Measurements from ENCODE around the gene ATIC. TPM values are rescaled to one million over a fixed set of nuclear protein-coding genes. Genes with fewer than 3 reads are reported as not detected.

ATIC gene
- total and polyA plus RNA-seq, 7 experiments from 2014 or later: 62.1 to 205 (median 85.2) TPM

DNA sequence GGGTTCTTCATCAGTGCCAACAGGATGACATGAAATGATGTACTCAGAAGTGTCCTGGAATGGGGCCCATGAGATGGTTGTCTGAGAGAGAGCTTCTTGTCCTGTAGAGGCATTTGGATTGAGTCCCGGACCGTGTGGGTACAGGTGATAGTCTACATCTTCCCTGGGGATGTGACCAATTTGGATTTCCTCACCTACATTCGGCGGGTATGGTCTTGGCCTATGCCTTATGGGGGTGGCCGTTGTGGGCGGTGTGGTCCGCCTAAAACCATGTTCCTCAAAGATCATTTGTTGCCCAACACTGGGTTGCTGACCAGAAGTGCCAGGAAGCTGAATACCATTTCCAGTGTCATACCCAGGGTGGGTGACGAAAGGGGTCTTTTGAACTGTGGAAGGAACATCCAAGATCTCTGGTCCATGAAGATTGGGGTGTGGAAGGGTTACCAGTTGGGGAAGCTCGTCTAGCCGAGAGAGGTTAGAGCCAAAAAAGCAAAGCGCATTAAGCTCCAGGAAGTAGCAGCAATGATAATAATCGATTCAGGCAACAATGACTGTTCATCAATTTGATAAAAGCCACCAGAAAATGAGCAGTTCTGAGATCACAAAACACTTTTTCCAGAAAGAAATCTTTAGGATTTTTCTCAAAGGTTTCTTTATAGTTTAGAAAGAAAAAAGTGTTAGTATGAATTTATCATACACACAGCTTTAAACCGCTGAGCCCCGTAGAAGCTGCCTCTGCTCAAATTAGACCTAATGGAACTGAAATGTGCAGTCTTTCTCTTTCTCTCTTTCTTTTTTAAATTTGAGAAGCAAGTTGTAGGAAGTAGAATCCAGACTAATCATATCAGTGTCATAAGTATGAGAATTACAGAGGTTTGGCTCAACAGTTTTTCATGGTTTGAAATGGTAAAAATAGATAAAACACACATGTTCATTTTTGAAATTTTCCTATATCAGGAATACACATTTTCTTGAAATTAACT lies 60.3 kb downstream of the ATIC start:
- Histone ChIP-seq H3K9me3 (ENCODE audit: control insufficient read depth in 2 of 3, low read length in 3 of 3) (no peaks in the 10 kb centered on the region), H3K4me3 (ENCODE audit: low read length) (no peak overlapping the region), H3K4me1 (ENCODE audit: control insufficient read depth in 2 of 2, insufficient read depth in 2 of 2, low read length in 2 of 2) (no peaks in the 10 kb centered on the region), H3K36me3 (ENCODE audit: control insufficient read depth in 2 of 3, insufficient read depth in 3 of 3, low read length in 3 of 3) (no peaks in the 10 kb centered on the region), H3K27ac (ENCODE audit: low read depth, low read length) (no peak overlapping the region), H3K27me3 (ENCODE audit: control insufficient read depth in 2 of 2, insufficient read depth in 2 of 2, low read length in 2 of 2) (no peaks in the 10 kb centered on the region)
- no peak for ATAC-seq
- CTCF ChIA-PET: interaction anchor here (0.6 kb wide), 1 partner anchor 763 kb away, joined by 3 read pairs; no protein-coding TSS in a partner anchor
- no peak overlapping the region for H3K4me3 Mint-ChIP-seq
- intact Hi-C loops (cut with micrococcal nuclease): no loop called here
- DNase-seq: no peak
- H3K27me3 Mint-ChIP-seq: no peaks in the 10 kb centered on the region
- peaks cover 0 to 4% (median 0%) of the 10 kb centered on the region in 11 donors for H3K9me3 Mint-ChIP-seq
- H3K4me1 Mint-ChIP-seq: no peaks in the 10 kb centered on the region
- peak overlapping the region in 1 of 9 donors; percentile 57 for H3K27ac Mint-ChIP-seq
- POLR2A ChIA-PET: no interaction called here
- peaks cover 0 to 41% (median 14%) of the 10 kb centered on the region in 5 donors for H3K36me3 Mint-ChIP-seq

DNA sequence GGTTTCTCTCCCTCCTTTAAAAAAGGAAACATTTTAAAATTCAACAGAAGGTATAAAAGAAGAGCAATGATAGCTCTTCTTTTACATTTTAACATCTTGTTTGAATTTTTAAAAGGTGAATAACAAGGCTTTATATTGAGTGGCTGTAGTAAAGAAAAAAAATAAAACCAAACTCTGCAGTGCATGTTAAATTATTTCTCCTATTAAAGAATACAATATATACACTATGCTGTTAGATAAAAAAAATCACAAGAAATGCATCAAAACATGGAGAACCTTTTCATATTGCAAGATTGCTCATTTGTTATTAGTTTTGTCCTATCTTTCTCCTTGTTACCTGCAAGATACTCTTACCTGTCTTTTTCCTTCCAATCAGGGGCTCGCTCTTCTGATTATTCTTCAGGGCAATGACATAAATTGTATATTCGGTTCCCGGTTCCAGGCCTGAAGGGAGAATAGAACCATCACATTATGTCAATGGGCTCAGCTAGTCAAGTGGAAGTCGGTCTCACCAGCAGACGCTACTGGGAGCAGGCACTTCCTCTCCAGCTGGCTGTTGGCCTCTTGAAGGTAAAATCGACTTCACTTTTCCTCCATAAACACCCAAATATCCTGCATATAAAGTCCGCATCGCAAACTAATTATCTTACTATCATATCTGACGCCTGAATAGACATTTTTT lies 61.2 kb downstream of the ATIC start:
- no peak overlapping the region for H3K27ac Mint-ChIP-seq
- no peaks in the 10 kb centered on the region for H3K27me3 Mint-ChIP-seq
- Histone ChIP-seq H3K27ac (ENCODE audit: low read depth, low read length) (no peak overlapping the region), H3K36me3 (ENCODE audit: control insufficient read depth in 2 of 3, insufficient read depth in 3 of 3, low read length in 3 of 3) (no peaks in the 10 kb centered on the region), H3K4me3 (ENCODE audit: low read length) (no peak overlapping the region), H3K4me1 (ENCODE audit: control insufficient read depth in 2 of 2, insufficient read depth in 2 of 2, low read length in 2 of 2) (no peaks in the 10 kb centered on the region), H3K27me3 (ENCODE audit: control insufficient read depth in 2 of 2, insufficient read depth in 2 of 2, low read length in 2 of 2) (no peaks in the 10 kb centered on the region), H3K9me3 (ENCODE audit: control insufficient read depth in 2 of 3, low read length in 3 of 3) (no peaks in the 10 kb centered on the region)
- POLR2A ChIA-PET: no interaction called here
- no peak overlapping the region for H3K4me3 Mint-ChIP-seq
- peaks cover 0 to 34% (median 12%) of the 10 kb centered on the region in 5 donors for H3K36me3 Mint-ChIP-seq
- intact Hi-C loops (cut with micrococcal nuclease): no loop called here
- peaks cover 0 to 4% (median 0%) of the 10 kb centered on the region in 11 donors for H3K9me3 Mint-ChIP-seq
- CTCF ChIA-PET: no interaction called here
- H3K4me1 Mint-ChIP-seq: no peaks in the 10 kb centered on the region
- DNase-seq (no peak), ATAC-seq (no peak)

DNA sequence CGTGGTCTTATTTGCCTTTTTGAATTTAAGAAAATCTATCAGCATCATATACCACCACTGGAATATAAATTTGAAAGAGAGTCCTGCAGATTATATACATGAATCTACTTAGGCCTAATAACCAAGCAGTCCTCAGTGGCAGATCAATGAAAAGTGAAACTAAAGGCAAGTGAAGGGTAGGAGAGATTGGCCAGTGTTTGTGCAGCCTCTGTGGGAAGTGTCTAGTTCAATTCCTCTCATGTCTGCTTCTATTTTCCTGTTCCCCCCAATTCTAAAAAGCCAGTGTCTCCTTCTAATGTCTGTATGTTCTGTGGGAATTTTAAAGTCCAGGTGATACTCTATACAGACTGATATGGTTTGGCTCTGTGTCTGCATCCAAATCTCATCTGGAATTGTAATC lies 62.1 kb downstream of the ATIC start:
- ChIA-PET CTCF (no interaction called here), POLR2A (no interaction called here)
- no peaks in the 10 kb centered on the region for H3K4me1 Mint-ChIP-seq
- peaks cover 0 to 34% (median 12%) of the 10 kb centered on the region in 5 donors for H3K36me3 Mint-ChIP-seq
- H3K27me3 Mint-ChIP-seq: no peaks in the 10 kb centered on the region
- H3K9me3 ChIP-seq (ENCODE audit: control insufficient read depth in 2 of 3, low read length in 3 of 3): no peaks in the 10 kb centered on the region
- no peak overlapping the region for H3K27ac ChIP-seq (ENCODE audit: low read depth, low read length)
- no peaks in the 10 kb centered on the region for H3K27me3 ChIP-seq (ENCODE audit: control insufficient read depth in 2 of 2, insufficient read depth in 2 of 2, low read length in 2 of 2)
- H3K9me3 Mint-ChIP-seq: peaks cover 0 to 4% (median 0%) of the 10 kb centered on the region in 11 donors
- intact Hi-C loops (cut with micrococcal nuclease): no loop called here
- H3K36me3 ChIP-seq (ENCODE audit: control insufficient read depth in 2 of 3, insufficient read depth in 3 of 3, low read length in 3 of 3): no peaks in the 10 kb centered on the region
- H3K4me1 ChIP-seq (ENCODE audit: control insufficient read depth in 2 of 2, insufficient read depth in 2 of 2, low read length in 2 of 2): no peaks in the 10 kb centered on the region
- no peak overlapping the region for H3K4me3 ChIP-seq (ENCODE audit: low read length)
- no peak overlapping the region for H3K4me3 Mint-ChIP-seq
- no peak overlapping the region for H3K27ac Mint-ChIP-seq
- no peak for DNase-seq
- no peak for ATAC-seq

DNA sequence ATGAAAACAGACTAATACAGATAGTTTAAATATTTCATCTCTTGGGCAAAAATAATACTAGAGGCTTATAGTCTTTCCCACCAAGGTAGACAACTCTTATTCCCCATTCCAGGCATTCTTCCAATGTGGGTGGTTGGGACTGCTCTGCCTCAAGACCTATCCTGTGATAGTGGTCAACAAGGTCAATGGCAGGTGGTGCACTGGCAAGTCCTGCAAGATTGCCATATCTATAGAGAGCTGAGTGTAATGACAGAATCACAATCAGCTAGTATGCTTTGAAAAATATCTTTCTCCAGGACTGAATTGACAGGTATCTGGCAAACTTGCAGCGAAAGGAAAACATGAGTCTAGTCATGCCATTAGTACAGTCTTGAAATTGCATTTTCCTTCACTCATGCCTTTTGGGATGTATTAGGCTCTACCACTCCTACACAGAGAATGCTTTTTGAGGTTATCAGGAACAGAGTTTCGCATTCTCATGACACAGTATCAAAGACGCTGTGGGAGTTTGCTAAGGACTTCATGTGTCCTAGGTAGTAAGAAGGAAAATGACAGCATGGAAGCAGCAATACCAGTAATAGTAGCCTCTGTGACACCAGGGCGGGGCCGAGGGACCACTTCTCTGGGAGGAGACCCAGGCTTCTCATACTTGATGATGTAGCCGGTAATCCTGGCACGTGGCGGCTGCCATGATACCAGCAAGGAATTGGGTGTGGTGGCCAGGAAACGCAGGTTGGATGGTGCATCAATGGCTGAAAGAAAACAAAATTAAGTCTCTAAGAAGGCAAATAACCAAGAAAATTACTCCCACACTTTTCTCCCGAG lies 63.0 kb downstream of the ATIC start:
- Mint-ChIP-seq H3K4me3 (no peak overlapping the region), H3K27me3 (no peaks in the 10 kb centered on the region), H3K27ac (no peak overlapping the region), H3K9me3 (peaks cover 0 to 4% (median 0%) of the 10 kb centered on the region in 11 donors), H3K4me1 (no peaks in the 10 kb centered on the region), H3K36me3 (peaks cover 0 to 34% (median 12%) of the 10 kb centered on the region in 5 donors)
- ATAC-seq: no peak
- Histone ChIP-seq H3K9me3 (ENCODE audit: control insufficient read depth in 2 of 3, low read length in 3 of 3) (no peaks in the 10 kb centered on the region), H3K36me3 (ENCODE audit: control insufficient read depth in 2 of 3, insufficient read depth in 3 of 3, low read length in 3 of 3) (no peaks in the 10 kb centered on the region), H3K27ac (ENCODE audit: low read depth, low read length) (no peak overlapping the region), H3K4me1 (ENCODE audit: control insufficient read depth in 2 of 2, insufficient read depth in 2 of 2, low read length in 2 of 2) (no peaks in the 10 kb centered on the region), H3K27me3 (ENCODE audit: control insufficient read depth in 2 of 2, insufficient read depth in 2 of 2, low read length in 2 of 2) (no peaks in the 10 kb centered on the region), H3K4me3 (ENCODE audit: low read length) (no peak overlapping the region)
- DNase-seq: no peak
- POLR2A ChIA-PET: no interaction called here
- intact Hi-C loops (cut with micrococcal nuclease): no loop called here
- CTCF ChIA-PET: no interaction called here

DNA sequence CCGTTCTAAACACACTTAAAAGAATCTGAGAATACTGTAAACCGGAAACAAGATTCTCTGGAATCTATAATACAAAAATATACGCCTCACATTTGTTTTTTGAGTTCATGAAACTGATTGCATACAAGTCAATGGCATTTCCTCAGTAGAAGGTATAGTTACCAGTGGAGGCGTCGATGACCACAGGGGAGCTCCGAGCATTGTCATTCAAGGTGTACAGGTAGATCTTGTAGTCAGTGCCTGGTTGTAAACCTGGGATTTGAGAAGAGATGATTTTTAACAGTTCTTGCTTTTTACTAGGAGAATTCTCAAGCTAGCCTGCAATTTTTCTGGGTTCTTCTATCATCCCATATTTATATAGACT lies 63.6 kb downstream of the ATIC start:
- peaks cover 0 to 34% (median 12%) of the 10 kb centered on the region in 5 donors for H3K36me3 Mint-ChIP-seq
- no peak for ATAC-seq
- no peak for DNase-seq
- intact Hi-C loops (cut with micrococcal nuclease): no loop called here
- POLR2A ChIA-PET: no interaction called here
- H3K27ac ChIP-seq (ENCODE audit: low read depth, low read length): no peak overlapping the region
- no peaks in the 10 kb centered on the region for H3K27me3 Mint-ChIP-seq
- CTCF ChIA-PET: no interaction called here
- H3K4me3 Mint-ChIP-seq: no peak overlapping the region
- H3K9me3 ChIP-seq (ENCODE audit: control insufficient read depth in 2 of 3, low read length in 3 of 3): no peaks in the 10 kb centered on the region
- no peaks in the 10 kb centered on the region for H3K36me3 ChIP-seq (ENCODE audit: control insufficient read depth in 2 of 3, insufficient read depth in 3 of 3, low read length in 3 of 3)
- H3K27ac Mint-ChIP-seq: no peak overlapping the region
- no peak overlapping the region for H3K4me3 ChIP-seq (ENCODE audit: low read length)
- H3K4me1 Mint-ChIP-seq: no peaks in the 10 kb centered on the region
- H3K4me1 ChIP-seq (ENCODE audit: control insufficient read depth in 2 of 2, insufficient read depth in 2 of 2, low read length in 2 of 2): no peaks in the 10 kb centered on the region
- peaks cover 0 to 4% (median 0%) of the 10 kb centered on the region in 11 donors for H3K9me3 Mint-ChIP-seq
- no peaks in the 10 kb centered on the region for H3K27me3 ChIP-seq (ENCODE audit: control insufficient read depth in 2 of 2, insufficient read depth in 2 of 2, low read length in 2 of 2)

DNA sequence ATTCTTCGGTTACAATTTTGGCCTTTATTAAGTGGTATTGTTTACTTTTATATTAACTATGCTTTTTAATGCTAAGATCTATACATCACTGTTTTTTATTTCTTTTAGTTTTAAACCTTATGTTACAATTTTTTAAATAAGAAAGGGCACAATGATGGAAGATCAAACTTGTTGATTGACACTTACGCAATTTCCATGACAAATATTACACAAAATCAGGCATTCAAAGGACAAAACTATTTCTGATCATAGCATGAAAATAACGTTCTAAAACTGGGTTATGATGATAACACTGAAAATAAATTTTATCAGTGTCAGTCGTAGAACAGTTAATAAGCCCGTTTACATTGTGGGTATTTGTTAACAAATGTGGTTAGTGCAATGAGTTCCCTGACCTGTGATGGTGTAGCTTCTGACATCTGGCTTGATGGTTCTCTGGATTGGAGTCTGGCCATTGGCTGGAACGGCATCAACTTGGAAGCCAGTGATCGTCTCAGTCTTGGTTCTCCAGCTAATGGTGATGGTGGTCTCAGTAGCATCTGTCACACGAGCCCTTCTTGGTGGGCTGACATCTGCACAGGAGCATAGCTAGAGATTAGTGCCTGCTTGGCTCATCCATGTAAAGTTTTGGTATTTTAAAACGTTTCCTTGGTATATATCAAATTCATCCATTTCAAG lies 64.4 kb downstream of the ATIC start:
- ATAC-seq: no peak
- no peak overlapping the region for H3K4me3 Mint-ChIP-seq

More for the DNA sequence above, 64.4 kb downstream of the ATIC start:
- Histone ChIP-seq H3K4me3 (ENCODE audit: low read length) (no peak overlapping the region), H3K27ac (ENCODE audit: low read depth, low read length) (no peak overlapping the region), H3K36me3 (ENCODE audit: control insufficient read depth in 2 of 3, insufficient read depth in 3 of 3, low read length in 3 of 3) (no peaks in the 10 kb centered on the region), H3K9me3 (ENCODE audit: control insufficient read depth in 2 of 3, low read length in 3 of 3) (no peaks in the 10 kb centered on the region), H3K4me1 (ENCODE audit: control insufficient read depth in 2 of 2, insufficient read depth in 2 of 2, low read length in 2 of 2) (no peaks in the 10 kb centered on the region), H3K27me3 (ENCODE audit: control insufficient read depth in 2 of 2, insufficient read depth in 2 of 2, low read length in 2 of 2) (no peaks in the 10 kb centered on the region)
- peaks cover 0 to 4% (median 0%) of the 10 kb centered on the region in 11 donors for H3K9me3 Mint-ChIP-seq
- H3K36me3 Mint-ChIP-seq: peaks cover 0 to 34% (median 12%) of the 10 kb centered on the region in 5 donors
- CTCF ChIA-PET: no interaction called here
- intact Hi-C loops (cut with micrococcal nuclease): no loop called here
- H3K4me1 Mint-ChIP-seq: no peaks in the 10 kb centered on the region
- DNase-seq: no peak
- no peaks in the 10 kb centered on the region for H3K27me3 Mint-ChIP-seq
- POLR2A ChIA-PET: no interaction called here
- H3K27ac Mint-ChIP-seq: no peak overlapping the region

Data from naive thymus-derived CD4-positive, alpha-beta T cell (primary cell).